HEK293T (cell line): ENCODE results near the gene RBCK1.

ENCODE experiments used
- CTCF ChIA-PET: fragments of 350-600 bp; formaldehyde crosslinking; extraction: SDS; loops from one replicate; lab custom pipeline; 2021; ENCODE audit warnings: antibody characterized with exemption, inconsistent platforms; lab: Yijun Ruan, JAX
- POLR2A ChIA-PET: fragments of 350-600 bp; formaldehyde crosslinking; extraction: SDS; loops from one replicate; lab custom pipeline; 2020; ENCODE audit warnings: antibody characterized with exemption, inconsistent platforms; lab: Yijun Ruan, JAX
- DNase-seq: peaks from one replicate; pipeline ENCODE4 v3.0.0; 2012; ENCODE audit warnings: mixed read lengths; ENCODE audit errors: extremely low spot score
- ARNT ChIP-seq: fragments of 450-650 bp; IDR thresholded peaks from 2 replicates; pipeline ENCODE4 v1.6.1; 2017; ENCODE audit warnings: mild to moderate bottlenecking
- BHLHE40 ChIP-seq: fragments of 450-650 bp; IDR thresholded peaks from 2 replicates; pipeline ENCODE4 v1.6.1; 2016; ENCODE audit warnings: mild to moderate bottlenecking, moderate library complexity, borderline replicate concordance
- CTBP1 ChIP-seq: fragments of 450-650 bp; IDR thresholded peaks from 2 replicates; pipeline ENCODE4 v1.6.1; 2016; ENCODE audit warnings: borderline replicate concordance
- ELF4 ChIP-seq: fragments of 450-650 bp; IDR thresholded peaks from 2 replicates; pipeline ENCODE4 v1.6.1; 2017; ENCODE audit warnings: antibody characterized with exemption
- FOXA1 ChIP-seq: fragments of 450-650 bp; IDR thresholded peaks from 2 replicates; pipeline ENCODE4 v1.6.1; 2016; ENCODE audit warnings: mild to moderate bottlenecking
- FOXK2 ChIP-seq: fragments of 450-650 bp; IDR thresholded peaks from 2 replicates; pipeline ENCODE4 v1.6.1; 2016; ENCODE audit warnings: mild to moderate bottlenecking
- FOXM1 ChIP-seq: fragments of 450-650 bp; IDR thresholded peaks from 2 replicates; pipeline ENCODE4 v1.6.1; 2017; ENCODE audit warnings: mild to moderate bottlenecking, borderline replicate concordance
- HDGF ChIP-seq: fragments of 450-650 bp; IDR thresholded peaks from 2 replicates; pipeline ENCODE4 v1.6.1; 2017; ENCODE audit warnings: antibody characterized with exemption, borderline replicate concordance
- L3MBTL2 ChIP-seq: fragments of 450-650 bp; conservative IDR thresholded peaks from 2 replicates; pipeline ENCODE4 v1.6.1; 2016; ENCODE audit warnings: mild to moderate bottlenecking
- LEF1 ChIP-seq: fragments of 450-650 bp; IDR thresholded peaks from 2 replicates; pipeline ENCODE4 v1.6.1; 2017; ENCODE audit warnings: mild to moderate bottlenecking, borderline replicate concordance
- NFRKB ChIP-seq: fragments of 450-650 bp; IDR thresholded peaks from 2 replicates; pipeline ENCODE4 v1.6.1; 2016; ENCODE audit warnings: mild to moderate bottlenecking, moderate library complexity
- SP1 ChIP-seq: fragments of 450-650 bp; IDR thresholded peaks from 2 replicates; pipeline ENCODE4 v1.6.1; 2017
- SUZ12 ChIP-seq: fragments of 450-650 bp; IDR thresholded peaks from 2 replicates; pipeline ENCODE4 v1.6.1; 2016; ENCODE audit warnings: mild to moderate bottlenecking
- TARDBP ChIP-seq: fragments of 450-650 bp; IDR thresholded peaks from 2 replicates; pipeline ENCODE4 v1.6.1; 2016
- ZNF384 ChIP-seq: fragments of 450-650 bp; IDR thresholded peaks from 2 replicates; pipeline ENCODE4 v1.6.1; 2016
- TF ChIP-seq, protein P1 (sequence below): fragments of 450-650 bp; IDR thresholded peaks from 2 replicates; pipeline ENCODE4 v1.6.1; 2016

The RBCK1 gene

GRCh38 chr20:363319-364078, 44.6 kb upstream of the RBCK1 start:
- DNase-seq: no peak
- no peak for TF ChIP-seq BHLHE40
- no peak for TF ChIP-seq SP1
- TF ChIP-seq, protein P1, sequence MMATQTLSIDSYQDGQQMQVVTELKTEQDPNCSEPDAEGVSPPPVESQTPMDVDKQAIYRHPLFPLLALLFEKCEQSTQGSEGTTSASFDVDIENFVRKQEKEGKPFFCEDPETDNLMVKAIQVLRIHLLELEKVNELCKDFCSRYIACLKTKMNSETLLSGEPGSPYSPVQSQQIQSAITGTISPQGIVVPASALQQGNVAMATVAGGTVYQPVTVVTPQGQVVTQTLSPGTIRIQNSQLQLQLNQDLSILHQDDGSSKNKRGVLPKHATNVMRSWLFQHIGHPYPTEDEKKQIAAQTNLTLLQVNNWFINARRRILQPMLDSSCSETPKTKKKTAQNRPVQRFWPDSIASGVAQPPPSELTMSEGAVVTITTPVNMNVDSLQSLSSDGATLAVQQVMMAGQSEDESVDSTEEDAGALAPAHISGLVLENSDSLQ: no peak
- TF ChIP-seq TARDBP: no peak
- no peak for TF ChIP-seq ARNT
- no peak for TF ChIP-seq L3MBTL2
- TF ChIP-seq SUZ12: no peak
- TF ChIP-seq HDGF: no peak
- no peak for TF ChIP-seq FOXK2
- TF ChIP-seq CTBP1: no peak
- no peak for TF ChIP-seq ZNF384
- no peak for TF ChIP-seq LEF1
- no peak for TF ChIP-seq NFRKB
- no peak for TF ChIP-seq FOXA1
- no peak for TF ChIP-seq FOXM1
- TF ChIP-seq ELF4: no peak
- ChIA-PET CTCF (interaction anchor here (2.0 kb wide), 1 partner anchor 10 kb away, joined by 6 read pairs; no protein-coding TSS in a partner anchor), POLR2A (interaction anchor here (1.2 kb wide), 1 partner anchor 10 kb away, joined by 3 read pairs; no protein-coding TSS in a partner anchor)

DNA sequence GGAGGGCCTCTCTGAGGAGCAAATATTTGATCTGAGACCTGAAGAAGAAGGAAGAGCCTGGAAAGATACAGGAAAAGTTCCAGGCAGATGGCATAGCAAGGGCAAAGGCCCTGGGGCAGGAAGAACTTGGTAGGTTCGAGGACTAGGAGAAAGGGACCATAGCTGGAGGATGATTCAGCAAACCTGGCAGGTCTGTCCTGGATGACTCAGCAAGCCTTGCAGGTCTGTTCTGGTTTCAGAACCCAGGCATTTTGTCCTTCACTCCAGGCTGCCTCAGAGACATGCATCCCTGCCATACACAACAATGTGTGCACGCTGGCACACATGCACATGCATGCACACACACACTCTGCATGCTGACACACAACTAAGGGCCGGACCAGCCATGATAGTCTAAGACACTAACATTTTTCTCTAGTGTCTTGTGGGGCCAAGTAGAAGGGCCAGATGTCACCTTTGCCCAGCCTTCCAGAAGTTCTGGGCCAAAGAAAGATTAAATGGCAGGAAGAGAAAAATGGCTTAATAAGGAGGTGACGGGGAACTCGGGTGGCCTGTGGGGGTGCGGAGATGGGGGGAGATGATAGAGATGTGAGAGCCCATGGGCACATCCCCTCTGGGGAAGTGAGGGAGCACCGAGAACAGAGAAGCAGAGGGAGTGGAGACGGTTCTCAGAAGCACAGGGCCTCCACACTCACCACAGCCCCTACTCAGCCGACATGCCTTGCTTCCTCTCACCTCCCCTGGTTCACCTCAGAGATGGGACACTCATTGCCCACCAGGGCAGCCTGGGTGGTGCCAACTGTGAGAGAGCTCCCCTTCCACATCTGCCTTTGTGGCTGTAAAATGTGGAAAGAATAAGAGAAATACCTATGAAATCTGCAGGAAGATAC, 42.9 kb upstream of the RBCK1 start:
- ChIA-PET CTCF (interaction anchor here (0.6 kb wide), 1 partner anchor 123 kb away, joined by 4 read pairs; no protein-coding TSS in a partner anchor), POLR2A (no interaction called here)
- no peak for DNase-seq
- no peak for TF ChIP-seq LEF1
- no peak for TF ChIP-seq HDGF
- no peak for TF ChIP-seq L3MBTL2

DNA sequence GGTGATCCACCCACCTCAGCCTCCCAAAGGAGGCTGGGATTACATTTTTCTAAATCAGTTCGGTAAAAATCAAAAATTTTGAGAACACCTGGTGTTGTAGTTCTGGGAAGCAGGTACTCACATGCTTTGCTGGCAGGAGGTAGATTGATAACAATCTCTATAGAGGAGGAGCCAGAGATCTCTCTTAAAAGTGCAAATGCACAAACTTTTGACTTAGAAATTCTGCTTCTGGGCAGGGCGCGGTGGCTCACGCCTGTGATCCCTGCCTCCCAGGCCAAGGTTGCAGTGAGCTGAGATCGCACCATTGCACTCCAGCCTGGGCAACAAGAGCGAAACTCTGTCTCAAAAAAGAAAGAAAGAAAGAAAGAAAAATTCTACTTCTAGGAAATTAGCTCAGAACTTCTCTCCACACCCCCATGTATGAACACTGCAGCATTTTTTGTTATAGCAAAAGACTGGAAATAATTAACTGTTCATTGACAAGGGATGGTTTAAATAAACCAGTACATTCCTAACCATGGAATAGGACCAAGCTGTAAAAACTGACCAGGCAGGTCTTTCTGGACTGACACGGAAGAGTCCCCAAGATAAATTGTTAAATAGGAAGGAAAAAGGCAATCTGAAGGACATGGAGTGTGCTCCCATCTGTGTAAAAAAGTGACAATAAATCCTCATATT, 41.9 kb upstream of the RBCK1 start:
- CTCF ChIA-PET: interaction anchor here (0.6 to 1.3 kb wide), 2 partner anchors 8 to 122 kb away, joined by 4 read pairs; no protein-coding TSS in a partner anchor
- no peak for TF ChIP-seq LEF1
- POLR2A ChIA-PET: no interaction called here
- no peak for DNase-seq

DNA sequence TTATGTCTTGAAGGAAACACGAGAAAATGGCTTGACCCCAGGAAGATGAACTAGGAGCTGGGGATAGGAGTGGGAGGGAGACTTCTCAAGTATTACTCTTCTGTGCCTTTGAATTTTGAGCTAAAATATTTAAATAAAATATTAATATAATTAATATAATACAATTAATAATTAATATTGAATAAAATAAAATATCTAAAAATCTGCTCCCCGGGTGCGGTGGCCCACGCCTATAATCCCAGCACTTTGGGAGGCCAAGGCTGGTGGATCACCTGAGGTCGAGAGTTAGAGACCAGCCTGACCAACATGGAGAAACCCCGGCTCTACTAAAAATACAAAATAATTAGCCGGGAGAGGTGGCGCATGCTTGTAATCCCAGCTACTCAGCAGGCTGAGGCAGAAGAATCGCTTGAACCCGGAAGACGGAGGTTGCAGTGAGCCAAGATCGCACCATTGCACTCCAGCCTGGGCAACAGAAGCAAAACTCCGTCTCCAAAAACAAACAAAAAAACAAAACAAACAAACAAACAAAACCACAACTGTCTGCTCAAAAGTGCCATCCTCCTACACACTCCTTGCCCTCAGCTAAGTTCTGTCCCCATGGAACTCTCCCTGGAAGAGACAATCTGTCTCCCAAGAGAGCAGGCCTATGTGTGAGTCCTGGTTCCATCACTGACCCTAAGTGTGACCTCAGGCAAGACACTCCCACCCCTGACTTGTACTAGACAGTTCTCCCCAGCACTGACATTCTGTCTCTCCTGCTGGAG, 41.2 kb upstream of the RBCK1 start:
- TF ChIP-seq ZNF384 (no peak), LEF1 (no peak), NFRKB (no peak), FOXM1 (no peak), FOXA1 (no peak), HDGF (no peak), SUZ12 (no peak), CTBP1 (no peak), ARNT (no peak), TARDBP (no peak), BHLHE40 (no peak), SP1 (no peak), FOXK2 (no peak), L3MBTL2 (no peak), ELF4 (no peak)
- TF ChIP-seq, protein P1: no peak
- DNase-seq: no peak
- CTCF ChIA-PET: interaction anchor here (1.3 kb wide), 1 partner anchor 8 kb away, joined by 4 read pairs; no protein-coding TSS in a partner anchor
- POLR2A ChIA-PET: no interaction called here

- CTCF ChIA-PET: no interaction called here
- DNase-seq: no peak
- POLR2A ChIA-PET: no interaction called here
- TF ChIP-seq SUZ12 (no peak), HDGF (no peak)
Measured at GRCh38 chr20:367486-367887, 40.6 kb upstream of the RBCK1 start.

- CTCF ChIA-PET: interaction anchor here (0.6 kb wide), 1 partner anchor 154 kb away, joined by 8 read pairs; no protein-coding TSS in a partner anchor
- TF ChIP-seq NFRKB (no peak), L3MBTL2 (no peak), ZNF384 (no peak), FOXK2 (no peak), ELF4 (no peak), CTBP1 (no peak), HDGF (no peak), LEF1 (no peak), SUZ12 (no peak), TARDBP (no peak), SP1 (no peak)
- TF ChIP-seq, protein P1: no peak
Measured at GRCh38 chr20:368915-369314, 39.2 kb upstream of the RBCK1 start.

More at GRCh38 chr20:368915-369314, 39.2 kb upstream of the RBCK1 start:
- POLR2A ChIA-PET: interaction anchor here (1.0 to 1.3 kb wide), 2 partner anchors 11 to 21 kb away, joined by 3 to 7 read pairs; no protein-coding TSS in a partner anchor
- no peak for DNase-seq
